HL-60 (cell line): ENCODE results near the gene USP5.

Source experiments
- POLR2AphosphoS5 ChIP-seq: IDR thresholded peaks from 2 replicates; pipeline ENCODE4 v1.6.1; 2012; ENCODE audit warnings: low read depth
- SPI1 ChIP-seq: IDR thresholded peaks from 2 replicates; pipeline ENCODE4 v1.6.1; 2012; ENCODE audit warnings: low read depth, mild to moderate bottlenecking, borderline replicate concordance
- TF ChIP-seq, protein P1 (sequence below): IDR thresholded peaks from one replicate; pipeline ENCODE4 v1.5.1; 2011; ENCODE audit warnings: low read length, control low read depth, inconsistent platforms; ENCODE audit not compliant: insufficient read depth
- TF ChIP-seq, protein P2 (sequence below): IDR thresholded peaks from 2 replicates; pipeline ENCODE4 v1.6.1; 2012; ENCODE audit warnings: low read depth; ENCODE audit not compliant: insufficient replicate concordance

DNA sequence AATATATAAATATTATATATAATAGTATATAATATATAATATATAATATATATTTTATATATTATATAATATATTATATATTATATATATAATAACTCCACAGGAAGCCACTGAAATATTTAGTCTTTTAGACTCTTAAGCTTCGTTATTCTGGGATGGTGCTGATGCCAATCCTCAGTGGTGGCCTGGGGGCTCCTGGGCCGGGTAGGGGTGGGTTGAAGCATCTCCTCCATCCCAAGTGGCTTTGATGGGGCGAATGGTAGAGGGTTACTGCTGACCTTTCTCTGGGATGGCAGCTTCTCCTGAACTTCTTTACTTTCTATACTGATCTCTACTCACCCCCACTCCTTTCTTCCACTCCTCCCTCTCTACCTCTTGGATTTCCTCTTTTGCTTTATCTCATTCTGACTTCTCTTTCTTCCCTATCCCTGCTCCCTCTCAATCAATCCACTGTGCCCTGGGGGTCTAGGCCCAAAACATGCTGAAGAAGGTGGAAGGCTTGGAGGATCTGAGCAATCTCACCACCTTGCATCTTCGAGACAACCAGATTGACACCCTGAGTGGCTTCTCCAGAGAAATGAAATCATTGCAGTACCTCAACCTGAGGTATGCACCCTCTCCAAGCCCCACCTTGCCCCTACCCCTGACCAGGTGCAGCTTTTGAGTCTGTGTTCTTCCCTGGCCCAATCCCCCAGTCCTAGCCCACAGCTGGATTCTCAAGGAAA is 57.6 kb downstream of the USP5 start:
- TF ChIP-seq, protein P1, sequence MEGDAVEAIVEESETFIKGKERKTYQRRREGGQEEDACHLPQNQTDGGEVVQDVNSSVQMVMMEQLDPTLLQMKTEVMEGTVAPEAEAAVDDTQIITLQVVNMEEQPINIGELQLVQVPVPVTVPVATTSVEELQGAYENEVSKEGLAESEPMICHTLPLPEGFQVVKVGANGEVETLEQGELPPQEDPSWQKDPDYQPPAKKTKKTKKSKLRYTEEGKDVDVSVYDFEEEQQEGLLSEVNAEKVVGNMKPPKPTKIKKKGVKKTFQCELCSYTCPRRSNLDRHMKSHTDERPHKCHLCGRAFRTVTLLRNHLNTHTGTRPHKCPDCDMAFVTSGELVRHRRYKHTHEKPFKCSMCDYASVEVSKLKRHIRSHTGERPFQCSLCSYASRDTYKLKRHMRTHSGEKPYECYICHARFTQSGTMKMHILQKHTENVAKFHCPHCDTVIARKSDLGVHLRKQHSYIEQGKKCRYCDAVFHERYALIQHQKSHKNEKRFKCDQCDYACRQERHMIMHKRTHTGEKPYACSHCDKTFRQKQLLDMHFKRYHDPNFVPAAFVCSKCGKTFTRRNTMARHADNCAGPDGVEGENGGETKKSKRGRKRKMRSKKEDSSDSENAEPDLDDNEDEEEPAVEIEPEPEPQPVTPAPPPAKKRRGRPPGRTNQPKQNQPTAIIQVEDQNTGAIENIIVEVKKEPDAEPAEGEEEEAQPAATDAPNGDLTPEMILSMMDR = no peak
- TF ChIP-seq POLR2AphosphoS5 (no peak), SPI1 (no peak)
- TF ChIP-seq, protein P2, sequence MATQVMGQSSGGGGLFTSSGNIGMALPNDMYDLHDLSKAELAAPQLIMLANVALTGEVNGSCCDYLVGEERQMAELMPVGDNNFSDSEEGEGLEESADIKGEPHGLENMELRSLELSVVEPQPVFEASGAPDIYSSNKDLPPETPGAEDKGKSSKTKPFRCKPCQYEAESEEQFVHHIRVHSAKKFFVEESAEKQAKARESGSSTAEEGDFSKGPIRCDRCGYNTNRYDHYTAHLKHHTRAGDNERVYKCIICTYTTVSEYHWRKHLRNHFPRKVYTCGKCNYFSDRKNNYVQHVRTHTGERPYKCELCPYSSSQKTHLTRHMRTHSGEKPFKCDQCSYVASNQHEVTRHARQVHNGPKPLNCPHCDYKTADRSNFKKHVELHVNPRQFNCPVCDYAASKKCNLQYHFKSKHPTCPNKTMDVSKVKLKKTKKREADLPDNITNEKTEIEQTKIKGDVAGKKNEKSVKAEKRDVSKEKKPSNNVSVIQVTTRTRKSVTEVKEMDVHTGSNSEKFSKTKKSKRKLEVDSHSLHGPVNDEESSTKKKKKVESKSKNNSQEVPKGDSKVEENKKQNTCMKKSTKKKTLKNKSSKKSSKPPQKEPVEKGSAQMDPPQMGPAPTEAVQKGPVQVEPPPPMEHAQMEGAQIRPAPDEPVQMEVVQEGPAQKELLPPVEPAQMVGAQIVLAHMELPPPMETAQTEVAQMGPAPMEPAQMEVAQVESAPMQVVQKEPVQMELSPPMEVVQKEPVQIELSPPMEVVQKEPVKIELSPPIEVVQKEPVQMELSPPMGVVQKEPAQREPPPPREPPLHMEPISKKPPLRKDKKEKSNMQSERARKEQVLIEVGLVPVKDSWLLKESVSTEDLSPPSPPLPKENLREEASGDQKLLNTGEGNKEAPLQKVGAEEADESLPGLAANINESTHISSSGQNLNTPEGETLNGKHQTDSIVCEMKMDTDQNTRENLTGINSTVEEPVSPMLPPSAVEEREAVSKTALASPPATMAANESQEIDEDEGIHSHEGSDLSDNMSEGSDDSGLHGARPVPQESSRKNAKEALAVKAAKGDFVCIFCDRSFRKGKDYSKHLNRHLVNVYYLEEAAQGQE = no peak
